Inflammatory macrophage treated with lipopolysaccharide for 1 hour (primary cell): ENCODE data around the gene KRTAP10-9.
"Not testable (repeated sequence)": the region's sequence is repeated elsewhere in the genome, so short reads cannot be mapped to it uniquely, and the experiment has no call there.

Source experiments
- DNase-seq, 2 donors: peaks; one replicate each; pipeline ENCODE4 v3.0.0-alpha.2; 2020 to 2022

KRTAP10-9 gene

DNA sequence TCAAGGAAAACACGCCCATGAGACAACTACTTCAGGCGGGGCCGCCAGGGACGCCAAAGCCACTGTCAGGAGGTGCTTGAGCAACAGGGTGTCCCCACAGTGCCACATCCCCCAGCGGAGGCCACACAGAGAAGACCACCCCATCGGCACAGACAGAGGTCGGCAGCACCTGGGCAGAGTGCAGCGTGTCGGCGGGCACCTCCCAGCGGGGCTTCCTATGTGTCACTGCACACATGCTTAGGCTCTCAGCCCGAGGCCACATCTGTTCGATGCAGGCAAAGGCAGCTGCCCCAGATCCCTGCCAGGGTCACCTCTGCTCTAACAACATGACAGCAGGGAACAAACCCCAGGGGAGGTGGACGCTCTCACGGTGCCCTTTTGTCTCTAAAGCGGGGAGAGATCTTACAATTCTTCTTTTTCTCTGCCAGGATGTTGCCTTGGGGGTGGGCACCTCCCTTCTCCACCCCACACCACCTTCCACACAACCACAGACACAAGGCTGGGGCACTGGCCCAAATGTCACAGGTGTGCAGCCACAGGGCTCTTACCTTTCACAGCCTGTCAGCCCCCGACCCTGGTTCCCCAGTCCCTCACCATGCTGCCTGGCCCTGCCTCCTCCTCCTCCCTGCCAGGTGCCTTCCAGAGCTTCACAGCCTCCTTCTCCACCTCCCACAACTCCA lies 10.8 kb upstream of the KRTAP10-9 start:
- DNase-seq, result no peak

DNA sequence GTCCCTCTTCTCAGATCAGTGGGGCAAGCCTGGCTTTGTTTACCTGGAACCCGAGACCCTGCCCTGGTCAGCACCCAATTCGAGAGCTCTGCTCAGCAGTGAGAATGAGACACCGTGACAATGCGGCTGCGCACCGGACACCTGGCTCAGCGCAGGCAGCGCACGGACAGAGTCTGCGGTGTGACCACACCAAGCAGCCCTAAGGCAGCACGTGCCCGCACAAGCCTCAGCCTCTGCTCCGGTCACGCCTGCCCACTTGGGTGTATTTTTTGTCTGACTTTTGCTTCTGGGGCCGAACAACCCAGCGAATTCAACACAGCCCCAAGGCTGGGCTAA lies 10.3 kb upstream of the KRTAP10-9 start:
- DNase-seq, result no peak

DNA sequence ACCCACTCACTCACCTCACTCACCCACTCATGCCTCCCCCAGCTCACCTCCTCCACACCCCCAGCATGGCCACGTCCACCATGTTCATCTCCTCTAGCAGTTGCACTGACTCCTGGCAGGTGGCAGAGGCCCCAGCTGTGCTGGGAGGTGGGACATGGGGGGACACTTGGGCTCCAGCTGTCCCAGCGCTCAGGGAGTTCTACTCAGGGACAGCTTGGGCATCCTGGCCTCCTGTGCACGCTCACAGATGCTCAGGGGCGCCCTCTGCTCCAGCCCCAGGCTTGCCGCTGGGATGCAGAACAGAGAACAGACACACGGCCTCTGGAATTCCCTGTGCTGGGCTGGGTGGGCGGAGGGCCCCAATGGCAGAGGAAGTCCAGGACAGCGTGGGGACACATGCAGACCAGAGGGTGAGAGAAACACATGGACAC lies 9.8 kb upstream of the KRTAP10-9 start:
- no peak for DNase-seq

DNA sequence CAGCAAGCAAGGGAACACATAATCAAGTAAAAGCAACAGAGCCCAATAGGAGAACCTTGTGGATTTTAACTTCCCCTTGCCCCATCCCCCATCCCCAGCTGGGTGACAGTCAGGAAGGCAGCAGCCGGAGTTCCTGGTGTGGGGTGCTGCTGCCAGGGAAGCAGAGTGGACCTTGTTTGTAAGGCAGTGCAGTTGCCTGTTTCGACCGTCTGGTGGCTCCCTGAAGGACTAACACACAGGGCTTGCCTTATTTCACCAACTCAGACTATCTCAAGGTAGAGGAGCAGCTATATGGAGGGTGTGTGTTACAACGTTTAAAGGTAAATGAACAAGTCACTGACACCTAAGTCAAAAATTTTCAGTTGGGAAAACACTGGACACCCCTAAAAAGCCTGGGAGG lies 8.4 kb upstream of the KRTAP10-9 start:
- DNase-seq, result peak in 1 of 2 donors; percentile 8

DNA sequence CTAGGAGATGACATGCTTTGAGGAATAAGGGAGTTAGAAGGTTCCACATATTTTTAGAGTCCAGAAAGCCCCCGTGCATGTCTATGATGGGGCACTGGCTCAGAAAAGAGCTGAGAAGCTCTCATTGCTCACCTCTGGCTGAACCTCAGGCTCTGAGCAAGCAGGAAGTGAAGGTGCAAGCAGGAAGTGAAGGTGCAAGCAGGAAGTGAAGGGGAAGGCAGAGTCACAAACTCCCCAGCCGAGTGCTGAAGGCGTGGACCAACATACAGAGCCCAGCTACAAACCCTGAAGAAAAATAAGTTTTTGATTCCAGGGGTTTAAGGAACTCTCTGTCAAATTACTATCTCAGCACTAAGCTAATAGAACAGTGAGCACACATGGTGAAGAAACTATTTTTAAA lies 8.0 kb upstream of the KRTAP10-9 start:
- DNase-seq, result no peak

DNA sequence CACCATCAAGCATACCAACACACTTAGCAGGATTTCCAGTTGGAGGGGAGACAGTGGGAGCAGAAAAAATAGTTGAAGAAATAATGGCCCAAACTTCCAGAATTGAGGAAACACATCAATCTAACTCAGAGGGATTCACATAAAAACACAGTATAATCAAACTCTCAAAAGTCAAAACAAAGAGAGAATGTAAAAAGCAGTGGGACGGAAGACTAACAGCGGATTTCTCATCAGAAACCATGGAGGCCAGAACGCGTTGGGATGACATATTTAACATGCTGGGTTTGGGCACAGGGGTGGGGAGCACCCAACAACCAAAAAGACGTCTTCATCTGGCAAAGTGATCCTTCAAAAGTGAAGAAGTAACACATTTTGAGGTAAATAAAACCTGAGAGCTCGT lies 7.0 kb upstream of the KRTAP10-9 start:
- DNase-seq, result no peak

DNA sequence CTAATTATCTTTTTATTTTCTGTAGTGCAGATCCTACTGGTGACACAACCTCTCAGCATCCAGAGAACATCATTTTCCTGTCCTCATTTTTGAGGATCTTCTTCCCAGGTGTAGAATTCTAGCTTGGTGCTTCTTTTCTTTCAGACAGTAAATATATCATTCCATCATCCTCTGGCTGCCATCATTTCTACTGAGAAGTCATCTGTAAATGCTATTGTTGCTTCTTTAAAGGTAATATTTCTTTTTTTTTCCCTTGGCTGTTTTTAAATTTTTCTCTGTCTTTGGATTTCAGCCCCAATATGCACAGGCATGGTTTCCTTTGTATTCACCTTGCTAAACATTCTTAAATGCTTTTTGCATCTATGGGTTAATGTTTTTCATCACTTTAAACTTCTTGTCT lies 3.3 kb upstream of the KRTAP10-9 start:
- no peak for DNase-seq

DNA sequence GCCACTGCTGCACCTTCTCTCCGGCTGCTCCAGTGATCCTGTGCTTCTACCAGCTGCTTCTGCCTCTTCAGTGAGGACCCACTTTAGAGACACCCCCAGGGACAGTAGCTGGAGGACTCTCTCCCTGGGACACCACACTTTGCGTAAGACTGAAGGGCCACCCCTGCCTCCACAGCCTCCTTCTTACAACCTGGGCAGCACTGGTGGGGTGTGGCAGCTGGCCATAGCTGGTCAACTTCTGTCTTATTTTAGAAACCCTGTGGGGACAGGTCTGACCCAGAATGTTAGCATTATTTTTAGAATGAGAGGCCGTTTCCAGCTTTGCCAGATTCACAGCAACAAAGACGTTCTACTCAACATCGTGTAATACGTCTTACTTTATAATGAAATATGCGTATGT lies 1.1 kb upstream of the KRTAP10-9 start:
- no peak for DNase-seq

DNA sequence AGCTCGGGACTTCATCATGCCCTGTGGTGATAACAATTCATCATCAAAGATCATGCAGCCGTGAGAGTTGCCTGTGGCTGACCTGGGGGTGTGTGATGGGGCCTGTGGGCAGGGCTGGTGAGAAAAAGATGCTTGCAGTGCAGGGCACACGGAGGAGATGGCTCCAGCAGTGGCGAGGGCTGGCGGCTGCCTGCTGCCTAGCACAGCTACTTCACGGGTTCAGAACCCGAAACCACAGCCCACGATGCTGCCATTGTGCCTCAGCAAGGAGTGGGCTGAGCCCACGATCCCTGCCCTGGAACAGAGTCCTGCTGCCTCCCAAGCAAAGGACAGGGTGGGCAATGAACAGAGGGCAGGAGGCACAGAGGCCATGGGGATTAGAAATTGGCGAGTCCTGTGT lies 631 bp upstream of the KRTAP10-9 start:
- DNase-seq, result no peak

DNA sequence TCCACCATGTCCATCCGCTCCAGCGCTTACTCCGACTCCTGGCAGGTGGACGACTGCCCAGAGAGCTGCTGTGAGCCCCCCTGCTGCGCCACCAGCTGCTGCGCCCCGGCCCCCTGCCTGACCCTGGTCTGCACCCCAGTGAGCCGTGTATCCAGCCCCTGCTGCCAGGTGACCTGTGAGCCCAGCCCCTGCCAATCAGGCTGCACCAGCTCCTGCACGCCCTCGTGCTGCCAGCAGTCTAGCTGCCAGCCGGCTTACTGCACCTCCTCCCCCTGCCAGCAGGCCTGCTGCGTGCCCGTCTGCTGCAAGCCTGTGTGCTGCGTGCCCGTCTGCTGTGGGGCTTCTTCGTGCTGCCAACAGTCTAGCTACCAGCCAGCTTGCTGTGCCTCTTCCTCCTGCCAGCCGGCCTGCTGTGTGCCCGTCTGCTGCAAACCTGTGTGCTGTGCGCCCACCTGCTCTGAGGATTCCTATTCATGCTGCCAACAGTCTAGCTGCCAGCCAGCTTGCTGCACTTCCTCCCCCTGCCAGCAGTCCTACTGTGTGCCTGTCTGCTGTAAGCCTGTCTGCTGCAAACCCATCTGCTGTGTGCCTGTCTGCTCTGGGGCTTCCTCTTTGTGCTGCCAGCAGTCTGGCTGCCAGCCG lies 409 bp downstream of the KRTAP10-9 start:
- DNase-seq, result not testable (repeated sequence)

DNA sequence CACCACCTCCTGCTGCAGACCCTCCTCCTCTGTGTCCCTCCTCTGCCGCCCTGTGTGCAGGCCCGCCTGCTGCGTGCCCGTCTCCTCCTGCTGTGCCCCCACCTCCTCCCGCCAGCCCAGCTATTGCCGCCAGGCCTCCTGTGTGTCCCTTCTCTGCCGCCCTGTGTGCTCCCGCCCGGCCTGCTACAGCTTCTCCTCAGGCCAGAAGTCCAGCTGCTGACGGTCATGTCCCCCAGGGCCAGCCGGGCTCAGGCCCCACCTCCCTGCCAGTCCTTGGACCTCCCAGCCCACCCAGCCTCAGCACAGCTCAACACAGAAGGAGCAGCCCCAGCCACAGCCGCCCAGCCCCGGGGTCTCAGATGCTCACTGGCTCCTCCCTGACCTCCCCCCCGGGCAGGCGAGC lies 939 bp downstream of the KRTAP10-9 start:
- DNase-seq, result not testable (repeated sequence)

DNA sequence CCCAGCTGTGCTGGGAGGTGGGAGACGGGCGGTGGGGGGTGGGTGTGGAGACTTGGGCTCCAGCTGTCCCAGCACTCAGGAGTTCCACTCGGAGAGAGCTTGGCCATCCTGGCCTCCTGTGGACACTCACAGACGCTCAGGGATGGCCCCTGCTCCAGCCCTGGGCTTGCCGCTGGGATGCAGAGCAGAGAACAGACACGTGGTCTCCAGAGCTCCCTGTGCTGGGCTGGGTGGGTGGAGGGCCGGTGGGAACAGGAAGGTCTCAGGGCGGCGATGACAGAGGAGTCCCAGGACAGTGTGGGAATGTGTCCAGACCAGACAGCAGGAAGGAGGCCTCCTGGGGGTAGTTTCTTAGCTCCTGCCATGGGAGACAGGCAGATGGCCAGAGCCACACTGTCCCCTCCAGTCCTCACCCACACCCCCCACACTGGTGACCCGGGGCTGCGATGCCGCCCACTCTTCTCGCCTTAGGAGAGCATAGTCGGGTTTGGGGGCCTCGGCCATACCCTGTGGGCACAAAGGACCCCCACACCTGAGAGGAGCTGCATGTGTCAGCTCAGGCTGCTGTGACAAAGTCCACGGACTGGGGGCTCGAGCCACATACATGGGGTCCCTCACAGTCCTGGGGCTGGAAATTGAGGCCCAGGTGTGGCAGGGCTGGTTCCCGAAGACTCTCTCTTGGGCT lies 2.0 kb downstream of the KRTAP10-9 start:
- DNase-seq, result no peak

DNA sequence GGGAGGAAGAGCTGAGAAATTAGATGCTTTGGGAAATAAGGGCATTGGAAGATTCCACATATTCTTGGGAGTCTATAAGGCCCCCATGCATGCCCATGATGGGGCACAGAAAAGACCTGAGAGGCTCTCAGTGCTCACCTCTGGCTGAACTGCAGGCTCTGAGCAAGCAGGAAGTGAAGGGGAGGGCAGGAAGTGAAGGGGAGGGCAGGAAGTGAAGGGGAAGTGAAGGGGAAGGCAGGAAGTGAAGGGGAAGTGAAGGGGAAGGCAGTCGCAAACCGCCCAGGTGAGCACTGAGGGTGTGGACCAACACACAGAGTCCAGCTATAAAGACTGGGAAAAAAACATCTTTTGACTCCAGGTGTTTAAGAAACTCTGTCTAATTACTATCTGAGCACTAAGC lies 3.5 kb downstream of the KRTAP10-9 start:
- DNase-seq, result no peak

DNA sequence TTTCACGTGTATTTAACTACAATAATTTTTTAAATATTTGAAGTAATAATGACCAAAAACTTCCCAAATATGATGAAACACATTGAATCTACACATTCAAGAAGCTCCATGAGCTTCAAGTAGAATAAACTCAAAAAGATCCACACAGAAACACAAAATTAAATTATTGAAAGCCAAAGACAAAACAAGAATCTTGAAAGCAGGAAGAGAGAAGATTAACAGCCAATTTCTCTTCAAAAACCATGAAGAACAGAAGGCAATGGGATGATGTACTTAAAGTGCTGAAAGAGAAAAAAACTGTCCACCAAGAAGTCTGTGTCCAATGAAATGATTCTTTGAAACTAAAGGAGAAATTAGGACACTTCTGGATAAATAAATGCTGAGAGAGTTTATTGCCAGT lies 5.2 kb downstream of the KRTAP10-9 start:
- no peak for DNase-seq

DNA sequence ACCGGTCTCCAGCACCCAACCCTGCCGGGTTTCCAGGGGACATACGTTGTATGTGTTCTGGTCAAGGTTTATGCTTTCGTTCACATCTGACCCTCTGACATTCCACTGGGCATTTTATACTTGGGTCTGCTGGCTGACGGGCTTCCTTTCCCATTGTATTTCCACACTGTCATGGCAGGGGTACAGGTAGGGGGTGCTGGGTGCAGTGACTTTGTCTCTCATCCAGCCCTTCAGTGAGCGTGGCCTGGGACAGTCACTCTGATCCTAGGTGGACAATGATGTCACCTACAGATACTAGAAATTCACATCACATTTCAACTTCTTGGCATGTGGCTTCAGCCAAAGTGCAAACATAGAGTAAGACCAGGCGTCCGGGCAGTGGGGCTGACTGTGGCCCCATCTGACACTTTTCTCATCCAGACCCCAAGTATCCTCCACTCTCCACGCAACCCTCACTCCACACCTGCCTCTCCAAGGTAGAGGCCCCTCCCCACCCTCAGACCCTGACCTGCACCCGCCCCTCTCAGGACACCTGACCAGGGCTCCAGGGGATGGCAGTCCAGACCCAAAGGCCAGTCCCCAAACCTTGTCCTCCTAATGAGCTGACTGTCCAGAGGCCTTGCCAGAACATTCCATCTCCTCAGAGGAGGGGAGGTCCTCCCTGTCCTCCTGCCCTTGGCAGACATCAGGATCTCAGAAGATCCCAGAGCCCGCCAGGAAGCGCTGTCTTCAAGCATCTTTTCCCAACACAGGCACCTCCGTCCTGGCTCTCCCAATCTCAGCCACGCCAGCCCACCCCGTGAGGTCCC lies 9.5 kb downstream of the KRTAP10-9 start:
- DNase-seq, result no peak

DNA sequence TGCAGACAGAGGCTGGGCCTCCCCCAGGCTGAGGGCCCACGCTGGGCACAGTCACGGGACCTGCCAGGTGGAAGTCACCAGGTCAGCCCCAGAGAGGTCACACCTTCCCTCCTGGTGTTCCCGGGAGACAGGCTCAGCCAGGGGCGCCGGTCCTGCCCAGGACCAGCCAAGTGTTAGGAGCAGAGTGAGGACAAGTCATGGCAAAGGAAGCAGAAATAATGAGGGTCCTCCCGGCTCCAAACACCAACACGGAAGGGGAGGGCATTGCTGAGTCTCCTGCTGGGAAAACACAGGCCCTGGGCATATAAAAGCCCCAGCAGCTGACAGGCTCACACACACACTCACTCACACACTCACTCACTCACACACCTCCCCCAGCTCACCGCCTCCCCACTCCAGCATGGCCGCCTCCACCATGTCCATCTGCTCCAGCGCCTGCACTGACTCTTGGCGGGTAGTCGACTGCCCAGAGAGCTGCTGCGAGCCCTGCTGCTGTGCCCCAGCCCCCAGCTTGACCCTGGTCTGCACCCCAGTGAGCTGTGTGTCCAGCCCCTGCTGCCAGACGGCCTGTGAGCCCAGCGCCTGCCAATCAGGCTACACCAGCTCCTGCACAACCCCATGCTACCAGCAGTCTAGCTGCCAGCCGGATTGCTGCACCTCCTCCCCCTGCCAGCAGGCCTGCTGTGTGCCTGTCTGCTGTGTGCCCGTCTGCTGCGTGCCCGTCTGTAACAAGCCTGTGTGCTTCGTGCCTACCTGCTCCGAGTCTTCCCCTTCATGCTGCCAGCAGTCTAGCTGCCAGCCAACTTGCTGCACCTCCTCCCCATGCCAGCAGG lies 10.3 kb downstream of the KRTAP10-9 start, which contains the start of gene KRTAP10-10:
Gene KRTAP10-10 (plus strand): TSS at position 339 of the 833 bp plus-strand sequence. CDS start 62 bp downstream, at position 401.
- no peak for DNase-seq

DNA sequence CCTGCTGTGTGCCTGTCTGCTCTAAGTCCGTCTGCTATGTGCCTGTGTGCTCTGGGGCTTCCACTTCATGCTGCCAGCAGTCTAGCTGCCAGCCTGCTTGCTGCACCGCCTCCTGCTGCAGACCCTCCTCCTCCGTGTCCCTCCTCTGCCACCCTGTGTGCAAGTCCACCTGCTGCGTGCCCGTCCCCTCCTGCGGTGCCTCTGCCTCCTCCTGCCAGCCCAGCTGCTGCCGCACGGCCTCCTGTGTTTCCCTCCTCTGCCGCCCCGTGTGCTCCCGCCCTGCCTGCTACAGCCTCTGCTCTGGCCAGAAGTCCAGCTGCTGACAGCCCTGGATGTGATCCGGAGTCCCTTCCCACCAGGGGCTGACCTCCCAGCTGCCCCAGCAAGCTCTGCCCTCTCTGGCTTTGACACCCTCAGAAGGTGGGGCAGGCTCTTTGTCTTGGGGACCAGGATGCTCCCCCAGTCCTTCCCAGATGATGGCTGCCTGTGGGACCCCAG lies 11.0 kb downstream of the KRTAP10-9 start:
- DNase-seq, result not testable (repeated sequence)

DNA sequence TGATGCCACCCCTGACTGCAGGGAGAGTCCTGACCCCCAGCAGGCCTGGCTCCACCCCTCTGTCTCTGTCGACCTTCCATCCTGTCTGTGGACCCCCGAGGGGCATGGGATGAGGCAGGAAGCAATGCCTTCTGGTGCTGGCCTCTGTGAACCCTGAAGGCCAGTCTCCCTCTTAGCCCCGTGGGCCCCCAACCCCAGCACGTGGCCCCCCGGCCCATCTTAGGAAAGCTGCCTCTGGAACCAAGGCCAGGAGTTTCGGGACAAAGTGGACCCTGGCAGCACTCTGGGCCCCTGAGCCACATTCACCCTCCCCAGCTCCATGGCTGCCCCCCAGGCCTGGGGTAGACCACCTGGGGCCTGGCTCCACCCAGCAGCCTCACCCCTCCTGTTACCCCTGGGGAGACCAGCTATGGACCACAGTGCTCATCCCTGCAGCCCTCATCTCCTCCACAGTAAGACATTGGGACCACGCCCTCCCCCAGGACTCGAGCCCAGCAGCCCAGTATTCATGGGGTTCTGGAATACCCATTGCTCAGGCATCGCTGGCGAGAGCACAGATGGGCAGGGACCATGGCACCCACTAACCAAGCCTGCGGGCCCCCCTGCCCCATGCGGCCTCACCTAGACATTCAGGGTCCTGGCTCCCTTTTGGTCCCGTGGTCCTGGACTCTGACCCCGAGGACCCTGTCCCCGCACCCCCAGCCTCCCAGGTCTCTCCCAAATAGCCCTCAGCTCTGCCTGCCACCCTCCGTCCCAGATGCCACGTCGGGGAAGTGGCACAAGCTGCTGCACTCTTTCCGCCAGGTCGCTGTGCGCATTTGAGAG lies 11.8 kb downstream of the KRTAP10-9 start:
- DNase-seq, result not testable (repeated sequence)

DNA sequence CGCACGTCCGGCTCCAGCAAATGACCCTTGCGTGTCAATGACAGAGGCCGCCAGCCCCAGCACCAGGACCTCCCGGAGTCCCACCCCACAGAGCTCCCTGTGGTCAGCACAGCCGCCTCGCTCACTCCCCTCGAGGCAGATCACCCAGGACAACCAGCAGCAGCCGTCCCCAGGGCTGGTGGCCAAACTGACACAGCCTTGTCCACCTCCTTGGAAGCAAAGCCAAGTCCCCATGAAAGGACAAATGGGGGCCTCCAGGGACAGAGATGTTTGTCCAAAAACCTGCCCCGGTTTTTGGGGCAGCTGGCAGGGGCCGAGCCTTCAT lies 12.4 kb downstream of the KRTAP10-9 start:
- no peak for DNase-seq

DNA sequence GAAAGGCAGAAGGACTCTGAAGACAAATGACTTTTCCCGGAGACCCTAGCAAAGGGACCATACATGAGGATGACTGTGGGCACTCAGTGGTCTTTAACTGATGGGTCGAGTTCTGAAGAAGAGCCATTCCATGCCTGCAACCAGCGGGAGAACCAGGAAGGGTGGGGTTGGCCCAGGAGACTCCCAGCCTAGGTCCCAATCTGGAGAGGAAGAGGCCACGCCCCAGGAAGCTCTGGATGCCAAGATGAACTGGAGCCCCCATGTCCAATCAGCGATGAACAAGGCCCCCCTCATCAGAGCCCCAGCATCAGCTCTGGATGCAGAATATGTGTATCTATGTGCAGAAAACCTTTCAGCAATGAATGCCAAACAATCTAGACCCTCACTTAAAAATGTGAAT lies 13.9 kb downstream of the KRTAP10-9 start:
- no peak for DNase-seq

DNA sequence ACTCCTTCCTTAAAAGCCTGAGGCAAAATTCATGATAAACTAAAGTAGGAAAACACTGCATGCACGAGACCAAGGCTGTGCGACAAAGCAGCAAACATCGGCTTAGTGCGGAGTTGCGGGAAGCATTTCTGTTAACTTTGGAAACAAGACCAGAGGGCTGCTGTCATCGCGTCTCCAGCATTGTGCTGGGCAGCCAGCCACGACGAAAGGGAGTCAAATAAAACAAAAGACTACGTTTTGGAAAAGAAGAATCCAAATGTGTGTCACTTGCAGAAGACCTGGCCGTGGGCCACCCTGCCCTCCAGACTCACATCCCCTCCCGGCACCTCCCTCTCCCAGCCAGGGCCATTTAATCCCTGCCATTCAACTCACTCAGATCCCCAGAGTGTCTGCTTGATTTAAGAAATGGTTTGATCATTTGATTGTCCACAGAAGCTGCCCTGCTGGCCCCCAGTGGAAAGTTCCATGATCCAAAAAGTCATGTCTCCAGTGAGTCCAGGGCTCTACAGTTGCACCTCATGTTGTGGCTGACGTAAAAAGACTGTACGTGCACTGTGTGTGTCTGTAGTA lies 16.9 kb downstream of the KRTAP10-9 start:
- no peak for DNase-seq
